Measurements from ENCODE around the gene MAPK1.

MAPK1 gene

GRCh38 chr22:21735200-21736083, 132.0 kb downstream of the MAPK1 start, which contains the start of gene YPEL1 (continued):
- TF ChIP-seq ZNF148 (tag by site-specific recombination; IDR thresholded peaks at IDR 0.05; ENCODE audit: borderline replicate concordance): no peak
- TF ChIP-seq ZNF10 (tag by site-specific recombination; IDR thresholded peaks at IDR 0.05): no peak
- TF ChIP-seq KLF8 (tag by site-specific recombination; IDR thresholded peaks at IDR 0.05): peak; percentile 60; the same call in 1 of the 2 replicates
- TF ChIP-seq ZFHX2 (tag by site-specific recombination; conservative IDR thresholded peaks at IDR 0.05): peak; percentile 59
- TF ChIP-seq KLF10 (tag by site-specific recombination; IDR thresholded peaks at IDR 0.05): peak; percentile 90; the same call in 1 of the 2 replicates
- TF ChIP-seq ZNF518A (tag by site-specific recombination; conservative IDR thresholded peaks at IDR 0.05; ENCODE audit: low read depth): 0 out of 2 replicates have a peak, but pooled peaks have one; percentile 20
- TF ChIP-seq ZNF266 (tag by site-specific recombination; IDR thresholded peaks at IDR 0.05; ENCODE audit: low read depth): no peak
- TF ChIP-seq ZNF561 (tag by site-specific recombination; IDR thresholded peaks at IDR 0.05; ENCODE audit: borderline replicate concordance): peak; percentile 59; the same call in 1 of the 2 replicates
- no peak for TF ChIP-seq ZNF530 (tag by site-specific recombination; IDR thresholded peaks at IDR 0.05; ENCODE audit: low read depth)
- TF ChIP-seq AEBP2 (tag by site-specific recombination; IDR thresholded peaks at IDR 0.05; ENCODE audit: borderline replicate concordance): no peak
- peak; percentile 95; the same call in 1 of the 2 replicates for TF ChIP-seq HOXC10 (CRISPR knock-in tag; IDR thresholded peaks at IDR 0.05)
- TF ChIP-seq ZNF398 (tag by site-specific recombination; IDR thresholded peaks at IDR 0.05): peak; percentile 58
- no peak for TF ChIP-seq ZNF133 (tag by site-specific recombination; IDR thresholded peaks at IDR 0.05)
- TF ChIP-seq ZNF184 (tag by site-specific recombination; IDR thresholded peaks at IDR 0.05): 0 out of 2 replicates have a peak, but pooled peaks have one; percentile 12
- peak; percentile 45; the same call in 1 of the 2 replicates for TF ChIP-seq EGR2 (tag by site-specific recombination; IDR thresholded peaks at IDR 0.05; ENCODE audit: low read depth)
- no peak for TF ChIP-seq ZBTB44 (tag by site-specific recombination; IDR thresholded peaks at IDR 0.05)
- TF ChIP-seq ZNF335 (tag by site-specific recombination; conservative IDR thresholded peaks at IDR 0.05): peak; percentile 82
- TF ChIP-seq GFI1B (tag by site-specific recombination; IDR thresholded peaks at IDR 0.05): no peak
- peak; percentile 63 for TF ChIP-seq SP2 (tag by site-specific recombination; IDR thresholded peaks at IDR 0.05)
- TF ChIP-seq ZBTB26 (tag by site-specific recombination; optimal IDR thresholded peaks at IDR 0.05): peak; percentile 64
- peak; percentile 47; the same call in 1 of the 2 replicates for TF ChIP-seq SCRT1 (tag by site-specific recombination; IDR thresholded peaks at IDR 0.05; ENCODE audit: borderline replicate concordance)

Measured in HEK293 (cell line).